HAP-1 (cell line): ENCODE results near the gene XK.

Experiments
- DNase-seq, 2 experiments: peaks; one replicate each; pipeline ENCODE4 v3.0.0-alpha.2; 2016 to 2020; ENCODE audit warnings: low spot score in 2 of 2
- H3K27me3 ChIP-seq: fragments of 250-450 bp; sonication (Bioruptor Pico); 2 replicates; pipeline ENCODE4 v1.5.1; 2020; ENCODE audit warnings: low read depth, mild to moderate bottlenecking, moderate library complexity
- H3K36me3 ChIP-seq: fragments of 250-450 bp; sonication (Bioruptor Pico); replicated peaks from 2 replicates; pipeline ENCODE4 v1.5.1; 2020; ENCODE audit warnings: mild to moderate bottlenecking
- H3K4me1 ChIP-seq: fragments of 250-450 bp; sonication (Bioruptor Pico); 2 replicates; pipeline ENCODE4 v1.5.1; 2020; ENCODE audit warnings: mild to moderate bottlenecking
- H3K4me3 ChIP-seq: fragments of 250-450 bp; sonication (Bioruptor Pico); 2 replicates; pipeline ENCODE4 v1.5.1; 2020; ENCODE audit warnings: mild to moderate bottlenecking, moderate library complexity
- H3K9me3 ChIP-seq: fragments of 250-450 bp; sonication (Bioruptor Pico); 2 replicates; pipeline ENCODE4 v1.5.1; 2020; ENCODE audit warnings: mild to moderate bottlenecking, moderate library complexity
- in situ Hi-C: fragments of 300-500 bp; cut with MboI; formaldehyde crosslinking; loops from 3 replicates; pipeline ENCODE4 v1.14.3; 2020; ENCODE audit warnings: low sequenced_read_pairs, inconsistent platforms, mixed read lengths

Gene XK

GRCh38 chrX:37662181-37662580 is 23.4 kb upstream of the XK start:
- Histone ChIP-seq H3K27me3 (no peaks in the 10 kb centered on the region), H3K9me3 (no peaks in the 10 kb centered on the region), H3K4me1 (peaks cover 19% of the 10 kb centered on the region), H3K4me3 (no peak overlapping the region), H3K36me3 (no peaks in the 10 kb centered on the region)
- in situ Hi-C loops: no loop called here
- no peak for DNase-seq

DNA sequence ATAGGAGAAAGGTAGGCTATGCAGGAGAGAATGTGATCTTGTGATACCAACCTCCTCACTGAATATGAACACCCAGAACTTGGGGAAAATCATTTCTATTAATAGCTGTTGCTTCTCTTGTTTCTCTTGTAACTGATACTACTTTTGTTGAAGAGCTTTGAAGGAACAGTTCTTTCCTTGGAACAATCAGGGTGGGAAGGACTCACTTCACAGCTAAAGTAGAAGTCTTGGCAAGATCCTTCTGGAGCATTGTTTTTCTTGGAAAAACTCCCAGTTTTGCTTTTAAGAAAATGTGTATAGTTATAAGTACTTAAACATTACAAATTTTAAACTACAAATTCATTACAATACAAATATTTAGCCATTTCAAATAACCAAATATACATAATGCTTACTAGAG is 19.1 kb upstream of the XK start:
- no peaks in the 10 kb centered on the region for H3K27me3 ChIP-seq
- DNase-seq: no peak
- H3K36me3 ChIP-seq: no peaks in the 10 kb centered on the region
- H3K9me3 ChIP-seq: no peaks in the 10 kb centered on the region
- in situ Hi-C loops: no loop called here
- H3K4me3 ChIP-seq: no peak overlapping the region
- no peaks in the 10 kb centered on the region for H3K4me1 ChIP-seq

GRCh38 chrX:37667141-37667540 is 18.4 kb upstream of the XK start:
- Histone ChIP-seq H3K4me3 (no peak overlapping the region), H3K4me1 (no peaks in the 10 kb centered on the region), H3K9me3 (no peaks in the 10 kb centered on the region), H3K36me3 (no peaks in the 10 kb centered on the region), H3K27me3 (no peaks in the 10 kb centered on the region)
- in situ Hi-C loops: no loop called here
- no peak for DNase-seq

DNA sequence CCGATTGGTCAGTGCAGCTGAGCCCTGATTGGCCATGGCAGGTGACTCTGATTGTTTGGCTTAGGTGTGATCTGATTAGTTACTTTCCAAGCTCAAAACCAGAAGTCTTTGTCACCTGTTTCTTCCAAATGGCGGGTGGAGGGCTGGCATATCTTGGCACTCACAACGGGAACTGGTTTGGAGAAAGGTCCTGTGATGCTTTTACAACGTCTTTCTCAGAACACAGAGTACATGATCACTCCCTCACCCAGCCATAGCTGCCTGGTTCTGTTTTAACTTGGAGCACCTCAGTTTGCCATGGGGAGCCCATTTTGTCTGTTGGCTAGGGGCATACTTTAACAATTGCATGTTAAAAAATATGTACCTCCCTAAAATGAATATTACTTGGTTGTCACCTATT is 13.0 kb upstream of the XK start:
- Histone ChIP-seq H3K27me3 (no peaks in the 10 kb centered on the region), H3K4me3 (no peak overlapping the region), H3K4me1 (no peaks in the 10 kb centered on the region), H3K36me3 (no peaks in the 10 kb centered on the region), H3K9me3 (no peaks in the 10 kb centered on the region)
- in situ Hi-C loops: no loop called here
- no peak for DNase-seq

GRCh38 chrX:37676811-37677210 is 8.8 kb upstream of the XK start:
- in situ Hi-C loops: no loop called here
- no peaks in the 10 kb centered on the region for H3K27me3 ChIP-seq
- H3K4me3 ChIP-seq: no peak overlapping the region
- H3K36me3 ChIP-seq: no peaks in the 10 kb centered on the region
- no peak for DNase-seq
- peaks cover 6% of the 10 kb centered on the region for H3K4me1 ChIP-seq
- H3K9me3 ChIP-seq: no peaks in the 10 kb centered on the region

DNA sequence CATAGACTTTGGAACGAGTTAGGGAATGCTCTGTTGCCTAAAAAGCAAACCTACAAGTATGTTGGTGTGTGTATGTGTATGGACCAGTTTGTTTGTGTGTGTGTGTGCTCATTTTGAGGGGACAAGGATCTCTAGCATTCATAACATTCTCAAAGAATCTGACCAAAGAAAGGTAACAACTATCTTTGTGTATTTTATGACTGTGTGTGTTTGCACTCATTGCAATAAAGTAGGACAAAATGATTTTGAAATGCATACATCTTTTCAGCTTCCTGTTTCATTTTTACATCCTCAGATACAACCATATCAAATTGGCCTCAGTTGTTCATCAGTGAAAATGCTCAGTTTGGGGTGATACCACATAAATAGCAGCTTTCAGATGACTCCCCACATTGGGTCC is 8.3 kb upstream of the XK start:
- no peak overlapping the region for H3K4me3 ChIP-seq
- H3K4me1 ChIP-seq: peaks cover 6% of the 10 kb centered on the region
- in situ Hi-C loops: no loop called here
- no peaks in the 10 kb centered on the region for H3K9me3 ChIP-seq
- no peak for DNase-seq
- H3K36me3 ChIP-seq: no peaks in the 10 kb centered on the region
- no peaks in the 10 kb centered on the region for H3K27me3 ChIP-seq

DNA sequence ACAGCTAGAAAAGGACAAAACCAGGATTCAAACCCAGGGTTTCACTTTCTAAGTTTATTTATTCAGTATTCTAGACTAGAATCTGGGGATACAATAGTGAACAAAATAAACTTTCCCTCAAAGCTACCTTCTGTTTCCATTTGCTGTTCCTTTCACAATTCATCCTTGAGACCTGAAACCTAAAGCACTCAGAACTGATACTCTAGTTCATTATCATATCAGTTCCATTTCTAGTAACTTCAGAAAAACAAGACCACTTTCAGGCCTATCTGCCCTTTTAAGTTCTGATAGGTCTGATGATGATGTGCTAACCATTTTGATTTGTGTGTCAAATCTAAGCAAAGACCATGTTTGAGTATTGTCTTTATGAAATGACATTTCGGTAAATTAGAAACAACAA is 7.8 kb upstream of the XK start:
- H3K4me3 ChIP-seq: no peak overlapping the region
- no peak for DNase-seq
- H3K4me1 ChIP-seq: peaks cover 6% of the 10 kb centered on the region
- no peaks in the 10 kb centered on the region for H3K9me3 ChIP-seq
- in situ Hi-C loops: no loop called here
- no peaks in the 10 kb centered on the region for H3K27me3 ChIP-seq
- H3K36me3 ChIP-seq: no peaks in the 10 kb centered on the region

DNA sequence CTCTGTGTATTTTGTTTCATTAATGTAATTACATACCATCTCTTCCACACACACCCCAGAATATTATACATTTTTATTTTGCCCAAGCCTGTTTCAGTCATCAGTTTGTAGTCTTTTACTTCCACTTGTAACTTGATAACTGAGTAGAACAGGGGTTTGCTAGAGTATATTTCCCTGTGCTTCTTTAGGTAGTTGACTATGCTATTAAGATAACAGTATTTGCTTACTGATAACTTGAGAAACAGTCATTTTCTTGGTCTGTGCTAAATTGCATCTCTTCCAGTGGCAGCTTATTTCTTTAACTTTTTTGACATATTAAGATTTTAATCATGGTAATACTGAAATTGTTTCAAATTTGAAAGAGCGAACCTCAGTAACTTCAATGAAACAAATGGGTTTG is 7.0 kb upstream of the XK start:
- Histone ChIP-seq H3K4me3 (no peak overlapping the region), H3K27me3 (no peaks in the 10 kb centered on the region), H3K9me3 (no peaks in the 10 kb centered on the region), H3K36me3 (no peaks in the 10 kb centered on the region), H3K4me1 (peaks cover 6% of the 10 kb centered on the region)
- in situ Hi-C loops: no loop called here
- DNase-seq: no peak

DNA sequence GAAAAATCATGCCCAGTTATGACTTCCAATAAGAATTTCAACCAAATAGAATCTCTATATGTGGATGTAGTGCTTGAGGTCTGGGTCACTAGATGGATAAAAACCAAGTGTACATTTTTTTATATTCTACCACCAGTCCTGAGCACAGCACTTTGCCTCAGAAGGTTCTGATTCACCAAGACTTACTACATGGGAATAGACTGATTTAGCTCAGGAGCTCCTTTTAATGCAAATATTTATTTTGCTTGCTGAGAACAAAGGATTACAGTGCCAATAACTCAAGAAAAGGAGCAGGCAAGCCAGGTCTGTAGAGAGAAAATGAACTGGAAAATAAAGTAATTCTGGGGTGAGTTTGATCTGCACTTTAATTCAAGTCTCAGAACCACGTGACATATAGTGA is 6.4 kb upstream of the XK start:
- Histone ChIP-seq H3K36me3 (no peaks in the 10 kb centered on the region), H3K27me3 (no peaks in the 10 kb centered on the region), H3K4me3 (no peak overlapping the region), H3K4me1 (peaks cover 7% of the 10 kb centered on the region), H3K9me3 (no peaks in the 10 kb centered on the region)
- in situ Hi-C loops: no loop called here
- no peak for DNase-seq

DNA sequence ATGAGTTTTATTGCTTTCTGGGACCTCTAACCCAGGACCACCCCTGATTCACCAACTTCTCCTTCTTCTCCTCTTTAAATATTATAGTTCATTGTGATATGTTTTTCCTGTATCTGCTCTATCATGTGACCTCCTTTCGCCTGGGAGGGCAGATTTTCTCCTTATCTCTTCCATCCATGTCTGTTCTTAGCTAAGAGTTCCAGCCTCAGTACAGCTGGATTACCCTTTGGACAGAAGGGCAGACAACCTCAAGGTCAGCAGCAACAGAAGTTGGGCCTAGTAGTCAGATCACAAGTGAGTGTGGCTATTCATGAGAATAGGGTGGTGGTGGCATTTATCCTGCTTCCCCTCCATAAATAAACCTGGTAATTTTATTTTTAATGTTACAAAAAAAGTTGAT is 5.7 kb upstream of the XK start:
- peaks cover 14% of the 10 kb centered on the region for H3K4me1 ChIP-seq
- no peak overlapping the region for H3K4me3 ChIP-seq
- in situ Hi-C loops: no loop called here
- no peaks in the 10 kb centered on the region for H3K9me3 ChIP-seq
- H3K36me3 ChIP-seq: no peaks in the 10 kb centered on the region
- no peak for DNase-seq
- H3K27me3 ChIP-seq: no peaks in the 10 kb centered on the region

DNA sequence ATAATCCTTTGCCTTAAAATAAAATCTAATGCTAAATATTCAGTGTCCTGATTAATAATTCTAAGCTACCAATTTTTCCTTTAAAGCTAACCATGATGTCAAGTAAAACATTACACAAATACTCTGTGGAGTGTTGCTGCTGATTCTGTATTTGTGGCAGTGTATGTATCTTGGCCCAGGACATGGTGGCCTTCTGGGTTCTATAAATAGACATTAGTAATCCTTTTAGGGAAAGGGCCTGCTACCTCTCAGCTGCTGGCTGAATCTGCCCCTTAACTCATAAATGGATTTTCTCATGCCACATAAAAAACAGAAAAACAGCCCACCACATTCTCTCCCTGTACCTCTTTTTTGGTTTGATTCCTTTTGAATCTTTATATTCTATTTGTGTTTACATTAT is 1.2 kb upstream of the XK start:
- in situ Hi-C loops: no loop called here
- DNase-seq: no peak
- Histone ChIP-seq H3K36me3 (no peaks in the 10 kb centered on the region), H3K9me3 (no peaks in the 10 kb centered on the region), H3K4me1 (peaks cover 29% of the 10 kb centered on the region), H3K4me3 (no peak overlapping the region), H3K27me3 (no peaks in the 10 kb centered on the region)

- H3K36me3 ChIP-seq: no peaks in the 10 kb centered on the region
- peak in 1 of 2 experiments; percentile 47 for DNase-seq
- H3K4me3 ChIP-seq: peak overlapping the region; percentile 37
- no peaks in the 10 kb centered on the region for H3K27me3 ChIP-seq
- in situ Hi-C loops: no loop called here
- H3K4me1 ChIP-seq: peaks cover 29% of the 10 kb centered on the region
- no peaks in the 10 kb centered on the region for H3K9me3 ChIP-seq
These were observed 618 bp upstream of the XK start for GRCh38 chrX:37684973-37685372.

GRCh38 chrX:37686369-37686995 is 891 bp downstream of the XK start:
- Histone ChIP-seq H3K9me3 (no peaks in the 10 kb centered on the region), H3K27me3 (no peaks in the 10 kb centered on the region), H3K4me3 (peak overlapping the region; percentile 37), H3K36me3 (no peaks in the 10 kb centered on the region), H3K4me1 (peaks cover 25% of the 10 kb centered on the region)
- in situ Hi-C loops: no loop called here
- no peak for DNase-seq

GRCh38 chrX:37686996-37687395 is 1.4 kb downstream of the XK start:
- Histone ChIP-seq H3K9me3 (no peaks in the 10 kb centered on the region), H3K36me3 (no peaks in the 10 kb centered on the region), H3K4me1 (peaks cover 23% of the 10 kb centered on the region), H3K4me3 (peak overlapping the region; percentile 37; the same call in 1 of the 2 replicates), H3K27me3 (no peaks in the 10 kb centered on the region)
- in situ Hi-C loops: no loop called here
- no peak for DNase-seq

GRCh38 chrX:37690119-37690518 is 4.5 kb downstream of the XK start:
- Histone ChIP-seq H3K9me3 (no peaks in the 10 kb centered on the region), H3K4me3 (no peak overlapping the region), H3K4me1 (peaks cover 13% of the 10 kb centered on the region), H3K36me3 (no peaks in the 10 kb centered on the region; the same call in 1 of the 2 replicates), H3K27me3 (no peaks in the 10 kb centered on the region)
- DNase-seq: no peak
- in situ Hi-C loops: no loop called here
